Epithelial cell of prostate (primary cell): Measurements from ENCODE around the gene SAPCD2.
"Not testable (repeated sequence)": the region's sequence is repeated elsewhere in the genome, so short reads cannot be mapped to it uniquely, and the experiment has no call there.

Experiments
- DNase-seq: peaks from one replicate; pipeline ENCODE4 v3.0.0-alpha.2; 2011; ENCODE audit warnings: low read depth, low spot score
- H3K27ac ChIP-seq: fragments of 450-650 bp; 2 replicates; pipeline ENCODE4 v1.5.1; 2017; ENCODE audit warnings: mild to moderate bottlenecking

The SAPCD2 gene

DNA sequence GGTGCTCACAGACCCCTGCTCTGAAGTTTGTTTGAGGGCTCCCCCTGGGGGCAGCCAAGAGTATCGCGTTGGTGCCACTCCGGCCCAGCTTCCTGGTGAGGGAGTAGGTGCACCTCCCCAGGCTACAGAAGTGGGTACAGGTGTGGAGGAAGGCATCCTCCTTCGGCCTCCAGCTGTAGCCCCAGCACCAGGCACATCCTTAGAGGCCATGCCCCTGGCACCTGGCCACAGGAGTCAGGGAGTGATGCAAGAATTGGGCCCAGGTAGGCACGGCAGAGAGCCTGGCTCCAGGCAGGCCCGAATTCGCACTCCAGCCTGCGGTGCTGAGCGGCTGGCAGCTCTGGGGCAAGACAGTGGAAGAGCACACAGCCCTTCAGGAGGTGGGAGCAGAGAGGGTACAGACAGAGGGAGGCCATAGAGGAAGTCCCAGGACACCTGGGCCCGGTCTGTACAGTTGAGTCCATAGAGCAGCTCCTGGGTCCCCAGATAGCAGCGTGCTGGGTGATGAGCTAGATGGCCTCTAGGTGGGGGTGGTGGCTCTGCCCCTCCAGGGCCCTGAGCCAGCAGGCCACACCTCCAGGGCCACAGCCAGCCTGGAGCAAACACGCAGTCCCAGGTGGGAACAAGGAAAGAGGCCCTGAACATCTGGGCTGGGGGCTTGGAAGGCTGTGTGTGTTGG lies 2.4 kb downstream of the SAPCD2 start:
- DNase-seq: no peak
- H3K27ac ChIP-seq: no peak overlapping the region

DNA sequence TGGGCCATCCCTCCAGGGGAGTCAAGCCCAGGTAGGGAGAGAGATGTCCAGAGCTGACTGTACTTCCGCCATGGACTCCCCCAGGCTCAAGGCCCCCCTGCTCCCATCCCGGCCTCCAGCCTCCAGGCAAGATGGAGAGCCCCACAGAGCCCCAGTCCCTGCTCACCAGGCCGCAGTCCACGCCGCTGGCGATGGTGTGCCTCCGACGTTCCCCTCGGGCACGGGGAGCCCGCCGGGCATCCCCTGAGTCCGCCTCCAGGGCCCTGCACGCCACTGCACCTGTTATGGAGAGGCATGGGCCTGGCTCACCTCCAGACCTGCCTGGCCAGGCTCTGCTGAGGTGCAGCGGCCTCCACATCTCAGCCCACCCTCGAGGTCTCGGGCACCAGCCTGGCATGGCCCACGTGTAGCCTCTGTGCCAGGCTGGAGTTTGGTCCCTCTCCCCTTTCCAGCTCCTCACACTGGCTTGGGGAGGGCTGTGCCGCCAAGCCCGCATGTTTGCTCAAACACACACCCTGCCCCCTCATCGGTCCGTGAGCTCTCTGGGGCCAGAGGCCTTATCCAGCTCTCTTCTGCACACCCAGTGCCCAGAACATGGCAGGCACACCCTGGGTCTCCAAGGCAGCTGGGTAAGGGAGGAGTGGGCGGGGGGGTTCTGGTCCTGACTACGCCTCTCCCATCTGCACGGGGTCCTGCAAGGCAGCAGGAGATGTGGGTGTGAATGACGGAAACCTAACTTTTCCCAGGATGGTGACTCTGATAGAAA lies 4.1 kb downstream of the SAPCD2 start:
- no peak for DNase-seq
- H3K27ac ChIP-seq: no peak overlapping the region

DNA sequence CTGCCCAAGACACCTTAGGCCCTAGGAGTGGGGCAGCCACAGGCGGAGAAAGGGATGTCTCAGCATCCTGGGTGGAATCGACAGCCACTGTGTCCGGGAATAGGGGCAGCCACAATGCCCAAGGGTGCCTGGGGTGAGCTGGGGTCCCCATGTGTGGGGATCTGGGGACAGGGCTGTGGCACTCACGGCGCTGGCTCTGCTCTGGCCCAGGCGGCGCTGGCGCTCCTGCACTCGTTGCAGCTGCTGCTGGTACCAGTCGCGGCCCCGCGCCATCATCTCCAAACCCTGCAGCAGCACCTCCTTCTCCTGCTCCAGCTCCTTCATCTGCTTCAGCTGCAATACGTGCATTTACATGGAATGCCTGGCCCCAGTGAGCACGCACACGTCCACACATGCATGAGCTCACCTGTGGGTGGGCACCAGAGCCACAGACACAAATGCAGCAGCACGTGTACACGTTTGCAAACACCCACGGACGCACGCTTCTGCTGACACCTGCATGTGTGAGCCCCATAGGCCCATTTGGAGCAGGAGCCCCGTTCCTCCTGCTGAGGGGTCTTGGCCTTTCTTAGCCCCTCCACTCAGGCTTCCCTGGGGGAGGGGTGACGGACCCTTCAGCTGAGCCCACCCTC lies 4.9 kb downstream of the SAPCD2 start:
- no peak overlapping the region for H3K27ac ChIP-seq
- DNase-seq: no peak

DNA sequence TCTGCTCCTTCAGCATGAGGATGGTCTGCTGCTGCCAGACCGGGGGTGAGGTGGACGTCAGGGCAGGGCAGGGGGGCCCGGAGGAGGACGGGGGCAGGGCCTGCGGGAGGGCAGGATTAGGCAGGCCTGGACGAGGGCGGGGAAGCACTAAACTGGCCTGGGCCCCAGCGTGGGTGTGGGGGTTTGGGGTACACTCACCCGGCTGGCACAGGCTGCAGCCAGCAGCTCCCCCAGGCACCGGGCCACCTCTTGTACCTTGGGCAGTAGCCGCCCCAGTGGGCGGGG lies 5.5 kb downstream of the SAPCD2 start:
- H3K27ac ChIP-seq: no peak overlapping the region
- no peak for DNase-seq

DNA sequence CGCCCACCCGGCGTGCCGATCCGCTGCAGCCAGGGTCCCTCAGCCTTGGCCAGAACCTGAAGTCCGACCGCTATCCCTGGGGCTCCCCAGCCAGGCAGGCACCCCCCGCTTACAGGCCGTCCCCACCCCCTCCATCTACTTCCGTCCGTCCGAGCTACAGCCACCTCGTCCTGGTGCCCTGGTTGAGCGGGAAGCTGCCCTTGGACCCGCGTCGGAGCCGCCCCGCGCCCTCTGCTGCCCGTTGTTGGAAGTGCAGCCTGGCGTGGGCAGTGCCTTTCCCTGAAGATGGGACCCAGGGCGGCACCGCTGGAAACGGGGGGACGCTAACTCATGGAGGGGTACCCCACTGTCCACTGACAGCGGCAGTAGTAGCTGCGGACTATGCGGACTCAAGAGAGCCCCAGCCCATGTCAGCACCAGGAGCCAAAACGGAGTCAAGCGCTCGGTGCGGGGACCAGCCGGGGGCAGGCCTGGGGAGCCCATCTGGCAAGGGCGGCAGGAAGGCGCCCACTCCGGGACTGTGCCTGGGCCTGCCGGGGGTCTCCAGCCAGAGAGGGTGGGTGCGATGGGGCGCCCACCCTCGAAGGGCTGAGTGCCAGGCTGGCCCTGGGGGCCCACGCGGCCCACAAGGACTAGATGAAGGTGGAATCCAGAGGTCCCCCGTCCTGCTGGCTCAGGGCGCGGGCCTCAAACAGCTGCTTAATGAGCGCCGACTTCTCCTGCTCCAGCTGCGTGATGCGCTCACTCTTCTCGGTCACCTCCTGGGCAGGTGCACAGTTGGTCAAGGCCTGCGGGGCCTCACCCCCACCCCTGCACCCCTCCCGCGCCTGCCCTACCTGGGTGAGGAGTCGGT lies 6.1 kb downstream of the SAPCD2 start:
- no peak for DNase-seq
- no peak overlapping the region for H3K27ac ChIP-seq

DNA sequence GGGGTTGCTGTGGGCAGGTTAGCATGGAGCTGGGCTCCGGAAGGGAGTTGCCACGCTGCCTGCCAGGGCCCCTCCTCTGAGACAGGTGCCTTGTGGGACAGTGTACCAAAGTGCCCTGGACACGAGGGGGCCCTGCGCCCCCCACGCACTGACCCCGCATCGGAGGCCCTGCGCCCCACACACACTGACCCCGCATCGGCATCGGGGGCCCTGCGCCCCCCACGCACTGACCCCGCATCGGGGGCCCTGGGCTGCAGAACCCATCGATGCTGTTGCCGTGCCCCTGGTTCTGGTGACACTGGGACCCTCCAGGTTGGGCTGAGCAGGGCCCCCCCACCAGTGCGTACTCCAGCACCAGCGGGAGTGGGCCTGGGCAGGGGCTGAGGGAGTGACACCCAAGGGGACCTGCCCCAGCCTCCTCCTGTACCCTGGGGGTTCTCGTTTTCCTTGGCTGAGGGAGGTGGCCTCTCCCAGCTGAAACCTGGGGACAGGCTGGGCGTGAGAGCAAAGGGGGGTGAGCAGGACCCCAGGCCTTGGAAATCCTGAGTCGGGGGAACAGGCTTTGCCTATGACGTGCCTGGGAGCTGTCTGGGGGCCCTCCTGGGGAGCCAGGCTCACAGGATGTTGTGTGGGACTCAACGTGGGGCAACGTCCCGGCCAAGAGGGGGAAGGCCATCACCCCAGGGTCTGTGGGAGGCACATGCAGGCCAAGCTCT lies 6.9 kb downstream of the SAPCD2 start:
- no peak overlapping the region for H3K27ac ChIP-seq
- DNase-seq: no peak

DNA sequence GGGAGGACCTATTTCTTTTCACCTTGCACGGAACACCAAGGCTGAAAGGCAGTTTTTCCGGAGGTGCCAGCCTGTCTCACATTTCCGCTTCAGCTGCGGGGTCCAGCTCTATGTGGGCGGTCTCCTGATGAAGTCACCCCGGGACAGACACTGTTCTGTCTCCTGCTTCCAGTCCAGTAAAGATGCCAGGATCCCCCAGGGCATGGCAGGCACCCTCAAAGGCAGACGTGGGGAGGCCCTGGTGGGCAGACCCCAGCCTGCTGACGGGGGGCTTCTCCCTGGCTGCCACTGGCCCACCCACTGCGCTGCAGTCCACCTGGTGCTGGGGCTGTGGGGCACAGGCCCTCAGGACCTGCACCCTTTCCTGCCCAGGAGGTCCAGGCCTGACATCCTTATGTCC lies 7.6 kb downstream of the SAPCD2 start:
- DNase-seq, H3K27ac ChIP-seq: not testable (repeated sequence)

DNA sequence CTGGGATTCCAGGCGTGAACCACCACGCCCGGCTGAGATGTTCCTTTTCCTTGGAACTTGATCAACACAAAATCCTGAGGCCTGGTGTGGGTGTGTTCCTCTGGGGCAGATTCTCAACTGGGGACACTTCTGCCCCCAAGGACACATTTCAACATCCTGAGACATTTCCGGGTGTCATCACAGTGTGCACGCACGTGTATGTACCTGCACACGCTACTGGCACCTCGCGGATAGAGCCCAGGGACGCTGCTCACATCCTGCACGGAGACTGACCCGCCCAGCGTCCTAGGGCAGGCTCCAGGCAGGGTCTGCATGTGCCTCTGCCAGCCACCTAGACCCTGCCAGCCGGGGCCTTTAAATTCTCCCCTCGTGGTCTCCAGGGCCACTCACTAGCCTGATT lies 8.0 kb downstream of the SAPCD2 start:
- DNase-seq: no peak
- H3K27ac ChIP-seq: no peak overlapping the region

DNA sequence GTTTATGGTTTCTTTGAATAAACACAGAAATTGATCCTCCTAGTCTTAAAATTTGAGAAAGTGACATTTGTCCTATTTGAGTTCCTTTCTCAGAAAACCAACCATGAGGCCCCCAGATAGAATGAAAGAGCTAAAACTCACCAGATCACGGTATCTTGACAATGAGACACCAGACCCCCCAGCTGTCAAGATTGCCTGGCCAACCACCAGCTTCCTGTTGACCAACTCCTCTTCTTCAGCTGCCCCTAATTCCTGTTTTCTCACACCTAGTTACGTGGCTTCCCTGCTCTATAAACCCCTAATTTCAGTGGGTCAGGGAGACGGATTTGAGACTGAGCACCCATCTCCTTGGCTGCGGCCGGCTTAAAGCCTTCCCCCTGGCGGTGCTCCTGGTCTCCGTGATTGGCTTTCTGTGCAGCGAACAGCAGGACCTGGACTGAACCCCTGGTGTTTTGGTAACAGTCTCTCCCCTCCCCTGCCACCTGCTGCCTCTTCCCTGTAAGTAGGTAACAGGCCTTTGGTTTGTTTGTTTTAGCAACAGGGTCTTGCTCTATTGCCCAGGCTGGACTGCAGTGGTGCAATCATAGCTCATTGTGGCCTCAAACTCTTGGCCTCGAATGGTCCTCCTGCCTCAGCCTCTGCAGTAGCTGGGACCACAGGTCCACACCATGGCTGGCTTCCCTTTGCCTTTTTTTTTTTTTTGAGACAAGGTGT lies 11.7 kb downstream of the SAPCD2 start:
- DNase-seq: no peak
- H3K27ac ChIP-seq: no peak overlapping the region

DNA sequence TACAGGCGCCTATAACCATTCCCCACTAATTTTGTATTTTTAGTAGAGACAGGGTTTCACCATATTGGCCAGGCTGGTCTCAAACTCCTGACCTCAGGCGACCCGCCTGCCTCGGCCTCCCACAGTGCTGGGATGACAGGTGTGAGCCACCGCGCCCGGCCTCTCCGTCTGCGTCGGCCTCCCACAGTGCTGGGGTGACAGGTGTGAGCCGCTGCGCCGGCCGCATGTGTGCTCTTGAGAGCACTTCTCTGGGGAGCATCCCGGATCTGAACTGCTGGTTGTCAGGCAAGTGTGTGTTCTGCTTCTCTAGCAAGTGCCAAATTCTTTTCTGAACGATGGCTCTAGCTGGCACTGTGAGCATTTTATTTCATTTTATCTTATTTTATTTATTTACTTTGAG lies 12.8 kb downstream of the SAPCD2 start:
- no peak overlapping the region for H3K27ac ChIP-seq
- no peak for DNase-seq

DNA sequence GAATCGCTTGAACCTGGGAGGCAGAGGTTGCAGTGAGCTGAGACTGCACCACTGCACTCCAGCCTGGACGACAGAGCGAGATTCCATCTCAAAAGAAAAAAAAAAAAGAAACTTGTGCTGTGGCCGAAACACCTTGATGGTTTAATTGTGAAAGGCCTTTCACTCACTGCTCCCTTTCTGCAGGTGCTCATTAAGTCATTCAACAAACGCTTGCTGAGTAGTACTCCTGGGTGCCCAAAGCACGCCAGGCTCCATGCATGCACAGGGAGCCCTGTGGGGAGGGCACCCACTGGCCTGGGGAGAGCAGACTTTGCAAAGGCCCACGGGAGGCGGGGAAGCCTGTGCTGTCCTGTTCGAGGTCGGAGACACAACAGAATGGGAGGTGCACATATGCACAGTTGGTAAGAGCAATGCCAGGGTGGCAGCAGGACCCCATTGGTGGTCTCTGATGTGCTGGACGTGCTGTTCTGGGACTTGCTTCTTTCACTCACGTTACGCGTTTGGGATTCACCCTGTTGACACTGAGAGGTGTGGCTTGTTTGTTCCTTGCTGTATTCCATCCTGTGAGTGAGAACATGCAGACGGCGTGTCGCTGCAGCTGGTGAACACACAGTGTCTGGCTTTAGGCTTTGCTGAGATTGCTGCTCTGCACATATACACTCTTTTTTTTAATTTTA lies 13.5 kb downstream of the SAPCD2 start:
- H3K27ac ChIP-seq: no peak overlapping the region
- no peak for DNase-seq

DNA sequence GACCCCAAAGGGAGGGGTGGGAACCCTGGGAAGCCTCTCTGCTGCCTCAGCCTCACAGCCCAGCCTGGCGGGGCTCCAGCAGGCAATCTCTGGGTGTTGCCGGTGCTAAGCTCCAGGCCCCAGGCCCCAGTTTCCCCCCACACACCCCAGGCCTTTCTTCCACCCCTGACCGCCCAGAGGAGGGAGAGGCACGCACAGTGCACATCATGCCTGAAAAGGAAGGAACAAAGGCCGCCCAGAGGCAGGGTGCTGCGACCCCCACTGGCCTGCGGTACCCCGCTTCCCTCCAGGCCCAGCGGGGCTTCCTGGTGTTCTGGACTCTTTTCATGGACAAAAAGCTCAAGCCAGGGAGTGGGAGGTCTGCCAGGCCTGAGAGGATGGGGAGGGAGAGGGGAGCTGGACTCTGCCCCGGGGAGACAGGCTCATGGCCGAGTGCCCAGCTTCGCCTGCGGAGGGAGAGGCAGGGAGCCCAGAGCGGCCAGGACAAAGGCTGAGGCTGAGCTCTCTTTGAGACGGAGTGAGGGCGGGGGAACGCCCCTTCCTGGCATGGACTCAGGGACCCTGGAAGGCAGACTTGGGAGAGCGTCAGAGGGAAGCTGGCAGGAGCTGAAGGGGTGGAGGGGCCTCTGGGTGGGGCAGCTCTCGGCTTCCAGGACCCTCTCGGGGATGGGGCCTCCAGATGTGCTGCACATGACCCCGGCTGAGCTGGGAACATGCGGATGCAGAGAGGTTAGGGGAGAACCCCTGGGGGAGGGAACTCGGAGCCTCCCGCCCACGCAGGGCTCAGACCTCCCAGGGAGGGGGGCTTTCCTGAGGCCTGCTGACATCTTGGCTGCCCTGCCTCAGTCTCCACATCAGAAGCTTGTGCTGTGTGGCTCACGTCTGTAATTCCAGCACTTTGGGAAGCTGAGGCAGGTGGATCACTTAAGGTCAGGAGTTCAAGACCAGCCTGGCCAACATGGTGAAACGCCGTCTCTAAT lies 14.7 kb downstream of the SAPCD2 start:
- H3K27ac ChIP-seq: no peak overlapping the region
- DNase-seq: no peak

DNA sequence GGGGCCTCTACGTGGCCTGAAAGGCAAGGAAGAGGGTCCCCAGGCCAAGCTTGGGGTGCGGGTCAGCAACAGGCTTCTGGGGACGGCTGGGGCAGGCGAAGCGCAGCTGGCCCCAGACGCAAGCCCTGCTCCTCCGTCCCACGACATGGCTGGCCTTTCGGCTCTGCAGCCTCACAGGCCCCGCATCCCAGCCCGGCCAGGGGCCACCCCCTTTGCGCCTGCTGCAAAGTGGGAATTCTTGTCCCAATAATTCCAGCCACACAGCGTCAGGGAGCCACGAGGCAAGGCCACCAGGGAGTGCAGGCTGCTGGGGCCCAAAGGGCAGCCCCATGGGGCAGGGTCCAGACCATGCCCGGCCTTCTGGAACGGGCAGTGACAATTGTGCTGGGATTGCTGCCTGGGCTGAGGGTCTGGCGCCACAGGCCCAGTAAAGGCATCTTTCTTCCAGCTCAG lies 15.4 kb downstream of the SAPCD2 start:
- no peak overlapping the region for H3K27ac ChIP-seq
- DNase-seq: no peak

DNA sequence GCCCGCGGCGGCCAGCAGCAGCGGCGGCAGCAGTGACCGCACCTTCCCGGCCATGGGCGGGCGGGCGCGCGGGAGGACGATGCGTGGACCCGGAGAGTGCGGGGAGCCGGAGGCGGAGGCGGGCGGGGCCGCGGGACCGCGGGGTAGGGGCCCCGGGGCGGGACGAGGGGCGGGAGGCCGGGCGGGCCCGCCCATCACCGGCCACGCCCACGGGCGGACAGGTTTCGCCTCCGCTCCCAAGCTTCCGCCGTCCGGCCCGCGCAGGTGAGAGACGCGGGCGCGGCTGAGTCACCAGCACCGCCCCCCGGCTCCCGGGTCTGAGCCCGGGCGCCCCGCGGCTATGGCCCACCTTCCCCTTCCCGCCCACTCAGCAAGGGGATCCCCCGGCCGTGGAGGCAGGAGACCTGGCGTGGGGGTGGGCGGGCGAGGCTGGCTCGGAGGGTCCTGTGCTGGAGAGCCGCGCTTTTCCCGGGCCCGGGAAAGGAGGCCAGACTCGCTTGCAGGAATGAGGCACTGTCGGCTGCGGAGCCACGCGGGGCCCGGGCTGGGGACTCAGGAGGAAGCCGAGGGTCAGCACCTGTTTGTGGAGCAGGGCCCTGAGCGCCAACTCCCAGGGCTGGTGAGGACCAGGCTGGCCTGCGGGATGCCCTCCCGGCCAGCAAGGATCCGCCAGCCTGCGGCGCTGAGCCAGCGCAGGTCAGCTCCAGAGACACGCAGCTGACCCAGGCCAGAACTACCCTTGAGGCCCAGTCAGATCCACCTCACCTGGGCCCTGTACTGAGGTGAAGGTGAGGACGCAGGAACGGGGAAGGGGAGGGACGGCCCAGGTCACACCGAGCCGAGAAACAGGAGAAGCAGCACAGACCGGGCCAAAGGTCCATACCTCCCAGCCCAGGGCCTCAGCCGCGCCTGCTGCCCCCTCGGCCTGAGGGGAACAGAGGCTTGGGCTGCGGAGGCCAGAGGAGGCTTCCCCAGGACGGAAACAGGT lies 16.1 kb downstream of the SAPCD2 start, which contains the start of gene ENTPD2:
Gene ENTPD2, minus strand, starts transcription at position 118 of the 988 bp plus-strand sequence. Its CDS starts 64 bp downstream, at position 54.
- H3K27ac ChIP-seq: no peak within 1 kb of the TSS
- no peak for DNase-seq

DNA sequence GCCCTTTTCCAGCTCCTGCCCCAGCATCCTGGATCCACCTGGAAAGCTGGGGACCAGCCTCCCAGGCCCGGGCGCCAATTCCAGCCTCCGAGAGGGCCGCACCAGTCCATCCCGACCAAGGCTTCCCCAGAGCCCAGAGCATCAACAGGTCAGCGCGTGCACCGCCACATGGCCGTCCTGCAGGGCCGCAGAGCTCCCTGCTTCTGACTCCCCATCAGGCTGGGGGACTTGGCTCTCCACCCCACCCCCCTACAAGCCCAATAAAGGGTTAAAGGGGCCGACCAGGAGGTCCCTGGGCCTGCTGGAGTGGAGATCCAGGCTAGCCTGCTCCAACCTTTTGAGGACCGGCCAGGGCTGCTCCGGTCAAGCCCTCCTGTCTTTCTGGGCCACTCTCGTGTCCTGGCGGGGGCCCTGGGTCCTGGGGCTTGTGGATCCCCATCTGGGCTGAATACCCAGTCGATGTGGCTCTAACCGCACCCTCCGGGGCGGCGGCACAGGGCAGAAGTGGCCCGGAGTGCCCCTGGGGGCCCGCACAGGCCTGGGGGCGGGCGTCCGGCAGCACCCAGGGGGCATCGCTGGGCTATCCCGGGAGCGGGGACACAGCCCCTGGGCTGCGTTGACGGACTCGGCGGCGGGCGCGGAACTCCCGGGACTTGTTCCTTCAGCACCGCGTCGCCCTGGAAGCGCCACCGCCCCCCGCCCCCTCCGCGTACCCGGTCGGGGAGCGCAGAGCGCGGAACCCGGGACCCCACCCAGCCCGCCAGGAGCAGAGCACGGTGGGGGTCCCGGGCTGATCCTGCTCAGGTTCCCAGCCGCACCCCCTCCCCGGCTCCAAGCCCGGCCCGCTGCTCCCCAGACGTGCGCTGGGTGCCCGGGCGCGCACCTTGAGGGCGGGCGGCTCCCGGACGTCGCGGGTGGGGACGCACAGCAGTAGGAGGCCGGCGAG lies 17.1 kb downstream of the SAPCD2 start:
- DNase-seq: no peak
- no peak overlapping the region for H3K27ac ChIP-seq
